Vagina (tissue), 2 donors: ENCODE data around the gene ZBED1.

Experiments used
- POLR2AphosphoS5 ChIP-seq, 2 donors: sonication (generic); formaldehyde crosslinking; IDR thresholded peaks; one replicate each; pipeline ENCODE4 v1.9.0; 2017; ENCODE audit warnings: antibody characterized with exemption in 2 of 2, mild to moderate bottlenecking in 2 of 2, low read depth in 1 of 2; ENCODE audit not compliant: insufficient read depth in 1 of 2
- TF ChIP-seq, protein P1 (sequence below), 3 experiments: fragments of 450-650 bp in 2 of 3; fragments of 200-600 bp in 1 of 3; sonication (generic) in 1 of 3; IDR thresholded peaks; one replicate each; pipeline ENCODE4 v1.5.1; 2017 to 2019; ENCODE audit warnings: antibody characterized with exemption in 3 of 3, mild to moderate bottlenecking in 2 of 3, moderate library complexity in 2 of 3

DNA sequence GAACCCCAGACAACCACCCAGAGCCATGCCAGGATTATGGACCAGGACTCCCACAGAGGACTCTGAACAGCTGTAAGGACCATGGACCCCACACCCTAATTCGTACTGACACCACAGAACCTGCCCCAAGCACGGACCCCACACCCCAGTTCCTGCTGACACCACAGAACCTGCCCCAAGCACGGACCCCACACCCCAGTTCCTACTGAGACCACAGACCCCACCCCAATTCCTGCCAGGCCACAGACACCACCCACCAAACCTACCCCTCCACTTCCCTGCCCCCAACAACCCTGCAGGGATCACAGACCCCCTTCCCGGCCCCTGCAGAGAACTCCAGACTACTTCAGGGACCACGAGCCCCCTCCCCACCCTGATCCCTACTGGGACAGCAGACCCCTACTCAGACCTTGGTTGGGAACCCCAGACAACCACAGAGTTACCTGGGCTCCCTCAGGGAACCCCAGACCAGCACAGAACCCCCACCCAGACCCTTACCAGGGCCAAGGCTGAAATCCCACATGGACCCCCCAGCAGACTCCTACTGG lies 1.4 kb upstream of the ZBED1 start:
- TF ChIP-seq, protein P1, sequence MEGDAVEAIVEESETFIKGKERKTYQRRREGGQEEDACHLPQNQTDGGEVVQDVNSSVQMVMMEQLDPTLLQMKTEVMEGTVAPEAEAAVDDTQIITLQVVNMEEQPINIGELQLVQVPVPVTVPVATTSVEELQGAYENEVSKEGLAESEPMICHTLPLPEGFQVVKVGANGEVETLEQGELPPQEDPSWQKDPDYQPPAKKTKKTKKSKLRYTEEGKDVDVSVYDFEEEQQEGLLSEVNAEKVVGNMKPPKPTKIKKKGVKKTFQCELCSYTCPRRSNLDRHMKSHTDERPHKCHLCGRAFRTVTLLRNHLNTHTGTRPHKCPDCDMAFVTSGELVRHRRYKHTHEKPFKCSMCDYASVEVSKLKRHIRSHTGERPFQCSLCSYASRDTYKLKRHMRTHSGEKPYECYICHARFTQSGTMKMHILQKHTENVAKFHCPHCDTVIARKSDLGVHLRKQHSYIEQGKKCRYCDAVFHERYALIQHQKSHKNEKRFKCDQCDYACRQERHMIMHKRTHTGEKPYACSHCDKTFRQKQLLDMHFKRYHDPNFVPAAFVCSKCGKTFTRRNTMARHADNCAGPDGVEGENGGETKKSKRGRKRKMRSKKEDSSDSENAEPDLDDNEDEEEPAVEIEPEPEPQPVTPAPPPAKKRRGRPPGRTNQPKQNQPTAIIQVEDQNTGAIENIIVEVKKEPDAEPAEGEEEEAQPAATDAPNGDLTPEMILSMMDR (IDR thresholded peaks at IDR 0.05), result no peak
- TF ChIP-seq POLR2AphosphoS5 (IDR thresholded peaks at IDR 0.05; ENCODE audit: insufficient read depth in 1 of 2, low read depth in 1 of 2), result no peak
